ENCODE results near the gene CYS1. TPM values are rescaled to one million over a fixed set of nuclear protein-coding genes. Genes with fewer than 3 reads are reported as not detected.
"Not testable (repeated sequence)": the region's sequence is repeated elsewhere in the genome, so short reads cannot be mapped to it uniquely, and the experiment has no call there.

CYS1 gene
- total and polyA plus RNA-seq, 5 donors = 4.9 to 13.3 (median 6.7) TPM

GRCh38 chr2:10011606-10012325, 68.4 kb downstream of the CYS1 start:
- ATAC-seq; H3K9me3 ChIP-seq (ENCODE audit: control insufficient read depth, low read length); H3K27ac ChIP-seq (ENCODE audit: low read length); H3K4me3 ChIP-seq (ENCODE audit: low read length); H3K4me1 ChIP-seq (ENCODE audit: control insufficient read depth, insufficient read depth, low read length); DNase-seq; intact Hi-C loops (cut with DNase I); H3K27me3 ChIP-seq (ENCODE audit: control insufficient read depth, insufficient read depth): not testable (repeated sequence)
- WGBS = 93% methylated on average over 49 of the region's 61 CpGs

- H3K9me3 ChIP-seq (ENCODE audit: control insufficient read depth, low read length); H3K4me1 ChIP-seq (ENCODE audit: control insufficient read depth, insufficient read depth, low read length); H3K4me3 ChIP-seq (ENCODE audit: low read length); DNase-seq; H3K27ac ChIP-seq (ENCODE audit: low read length); intact Hi-C loops (cut with DNase I); ATAC-seq; H3K27me3 ChIP-seq (ENCODE audit: control insufficient read depth, insufficient read depth): not testable (repeated sequence)
- WGBS = 97% methylated on average over 52 of the region's 52 CpGs
Observed at GRCh38 chr2:10010861-10011605, 69.2 kb downstream of the CYS1 start.

- DNase-seq (peak; percentile 92 to 95 (median 95)), ATAC-seq (peak; percentile 79 to 81)
- peaks cover 9% of the 10 kb centered on the region for H3K4me1 ChIP-seq (ENCODE audit: control insufficient read depth, insufficient read depth, low read length)
- intact Hi-C loops (cut with DNase I) = no loop called here
- no peak overlapping the region for H3K27ac ChIP-seq (ENCODE audit: low read length)
- WGBS = 68% methylated on average over 36 of the region's 36 CpGs
- H3K4me3 ChIP-seq (ENCODE audit: low read length) = no peak overlapping the region
- H3K9me3 ChIP-seq (ENCODE audit: control insufficient read depth, low read length) = no peaks in the 10 kb centered on the region
- no peaks in the 10 kb centered on the region for H3K27me3 ChIP-seq (ENCODE audit: control insufficient read depth, insufficient read depth)
Observed at GRCh38 chr2:10009811-10010781, 70.1 kb downstream of the CYS1 start.

- Histone ChIP-seq H3K27me3 (ENCODE audit: control insufficient read depth, insufficient read depth) (no peaks in the 10 kb centered on the region), H3K4me1 (ENCODE audit: control insufficient read depth, insufficient read depth, low read length) (peaks cover 9% of the 10 kb centered on the region), H3K9me3 (ENCODE audit: control insufficient read depth, low read length) (no peaks in the 10 kb centered on the region), H3K27ac (ENCODE audit: low read length) (no peak overlapping the region), H3K4me3 (ENCODE audit: low read length) (no peak overlapping the region)
- DNase-seq (no peak), ATAC-seq (no peak)
- WGBS = 89% methylated on average over 19 of the region's 19 CpGs
- intact Hi-C loops (cut with DNase I) = no loop called here
Observed at GRCh38 chr2:10009271-10009810, 70.9 kb downstream of the CYS1 start.

- H3K4me3 ChIP-seq (ENCODE audit: low read length) = no peak overlapping the region
- no peaks in the 10 kb centered on the region for H3K9me3 ChIP-seq (ENCODE audit: control insufficient read depth, low read length)
- peaks cover 9% of the 10 kb centered on the region for H3K4me1 ChIP-seq (ENCODE audit: control insufficient read depth, insufficient read depth, low read length)
- 84% methylated on average over 9 of the region's 9 CpGs for WGBS
- intact Hi-C loops (cut with DNase I) = no loop called here
- H3K27me3 ChIP-seq (ENCODE audit: control insufficient read depth, insufficient read depth) = no peaks in the 10 kb centered on the region
- peak in 1 of 3 donors; percentile 52 for DNase-seq
- ATAC-seq = no peak
- H3K27ac ChIP-seq (ENCODE audit: low read length) = no peak overlapping the region
Observed at GRCh38 chr2:10008809-10009176, 71.4 kb downstream of the CYS1 start.

GRCh38 chr2:10007921-10008808, 72.0 kb downstream of the CYS1 start:
- Histone ChIP-seq H3K9me3 (ENCODE audit: control insufficient read depth, low read length) (no peaks in the 10 kb centered on the region), H3K27ac (ENCODE audit: low read length) (no peak overlapping the region), H3K27me3 (ENCODE audit: control insufficient read depth, insufficient read depth) (no peaks in the 10 kb centered on the region), H3K4me1 (ENCODE audit: control insufficient read depth, insufficient read depth, low read length) (peaks cover 9% of the 10 kb centered on the region), H3K4me3 (ENCODE audit: low read length) (no peak overlapping the region)
- intact Hi-C loops (cut with DNase I) = no loop called here
- 63% methylated on average over 22 of the region's 22 CpGs for WGBS
- ATAC-seq = peak; percentile 4 to 18
- DNase-seq = peak; percentile 73 to 80 (median 74)

GRCh38 chr2:10007435-10007834, 72.8 kb downstream of the CYS1 start:
- H3K27ac ChIP-seq (ENCODE audit: low read length) = no peak overlapping the region
- DNase-seq (peak in 1 of 3 donors; percentile 64), ATAC-seq (no peak)
- no peaks in the 10 kb centered on the region for H3K9me3 ChIP-seq (ENCODE audit: control insufficient read depth, low read length)
- H3K27me3 ChIP-seq (ENCODE audit: control insufficient read depth, insufficient read depth) = no peaks in the 10 kb centered on the region
- WGBS = 68% methylated on average over 9 of the region's 9 CpGs
- intact Hi-C loops (cut with DNase I) = no loop called here
- no peak overlapping the region for H3K4me3 ChIP-seq (ENCODE audit: low read length)
- peaks cover 9% of the 10 kb centered on the region for H3K4me1 ChIP-seq (ENCODE audit: control insufficient read depth, insufficient read depth, low read length)

Other genes with a start within 250 kb of the CYS1 start
- gene TAF1B, start 236.9 kb downstream of the CYS1 start, total RNA-seq = 10 to 100 TPM in 1 of 4 donors, 1 to 10 TPM in 3; 7.7 to 12.4 (median 9.4) TPM
- gene TAF1B, start 236.9 kb downstream of the CYS1 start, polyA plus RNA-seq = 2.9 TPM
- 1 to 10 TPM; 2.5 to 5.7 (median 2.7) TPM for gene GRHL1, start 128.7 kb downstream of the CYS1 start, total RNA-seq
- gene GRHL1, start 128.7 kb downstream of the CYS1 start, polyA plus RNA-seq = 0.81 TPM
- gene KLF11, start 36.9 kb downstream of the CYS1 start, total RNA-seq = 10 to 100 TPM; 24.0 to 42.4 (median 26.2) TPM
- gene KLF11, start 36.9 kb downstream of the CYS1 start, polyA plus RNA-seq = 9.8 TPM
- gene RRM2, start 42.3 kb upstream of the CYS1 start, total RNA-seq = 1 to 10 TPM in 3 of 4 donors, under 1 TPM in 1; 0.37 to 6.1 (median 2.7) TPM
- gene RRM2, start 42.3 kb upstream of the CYS1 start, polyA plus RNA-seq = 0.54 TPM
- 10 to 100 TPM; 18.5 to 32.2 (median 24.2) TPM for gene HPCAL1, start 222.5 kb upstream of the CYS1 start, total RNA-seq
- gene HPCAL1, start 222.5 kb upstream of the CYS1 start, polyA plus RNA-seq = 32.0 TPM

Data from right cardiac atrium (tissue), 5 donors.